HG02852 (cell line): Measurements from ENCODE around the gene RANBP1.
"Not testable (repeated sequence)": the region's sequence is repeated elsewhere in the genome, so short reads cannot be mapped to it uniquely, and the experiment has no call there.

ENCODE experiments used
- ATAC-seq: cut with Tn5 transposase; IDR thresholded peaks from one replicate; pipeline ENCODE4 v1.9.1; 2021; ENCODE audit warnings: mild to moderate bottlenecking, moderate library complexity; ENCODE audit not compliant: unreplicated experiment

Gene RANBP1

DNA sequence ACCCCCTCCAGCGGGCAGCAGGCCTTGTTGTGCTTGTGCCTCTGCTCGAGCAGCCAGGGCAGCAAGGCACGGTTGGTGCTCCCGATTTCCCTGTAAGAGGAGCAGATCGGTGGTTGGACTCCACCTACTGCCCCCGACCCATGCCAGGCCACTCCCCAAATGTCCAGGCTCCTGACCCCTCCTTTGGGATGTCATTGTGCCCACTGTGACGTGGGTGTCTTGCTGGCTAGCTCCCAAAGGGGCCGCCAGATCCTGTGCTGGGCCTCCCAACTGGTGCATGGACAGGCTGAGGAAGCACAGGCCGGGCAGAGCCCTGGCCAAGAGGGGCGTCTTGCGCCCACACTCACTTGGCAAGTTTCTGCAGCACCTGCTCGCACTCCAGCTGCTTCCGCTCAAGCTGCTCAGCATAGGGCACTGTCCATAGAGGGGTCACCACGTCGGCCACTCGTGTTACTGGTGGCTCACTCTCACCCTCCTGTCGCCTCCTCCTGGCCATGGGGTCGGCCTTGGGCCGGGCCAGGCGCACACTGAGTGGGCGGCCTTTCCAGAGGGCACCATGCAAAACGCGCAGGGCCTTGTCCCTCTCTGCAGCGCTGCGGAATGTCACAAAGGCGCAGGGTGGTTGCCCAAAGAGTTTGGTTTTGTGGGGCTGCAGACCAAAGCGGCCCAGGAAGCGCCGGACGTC lies at the start of gene RANBP1:
RANBP1 (plus strand) TSS at position 414 of the 685 bp plus-strand sequence; CDS start at position 495, 81 bp downstream.
- ATAC-seq = no peak

GRCh38 chr22:20066617-20067383 lies 49.1 kb upstream of the RANBP1 start:
- no peak for ATAC-seq

- ATAC-seq = not testable (repeated sequence)
Measured at GRCh38 chr22:20067384-20067682, 48.6 kb upstream of the RANBP1 start.

DNA sequence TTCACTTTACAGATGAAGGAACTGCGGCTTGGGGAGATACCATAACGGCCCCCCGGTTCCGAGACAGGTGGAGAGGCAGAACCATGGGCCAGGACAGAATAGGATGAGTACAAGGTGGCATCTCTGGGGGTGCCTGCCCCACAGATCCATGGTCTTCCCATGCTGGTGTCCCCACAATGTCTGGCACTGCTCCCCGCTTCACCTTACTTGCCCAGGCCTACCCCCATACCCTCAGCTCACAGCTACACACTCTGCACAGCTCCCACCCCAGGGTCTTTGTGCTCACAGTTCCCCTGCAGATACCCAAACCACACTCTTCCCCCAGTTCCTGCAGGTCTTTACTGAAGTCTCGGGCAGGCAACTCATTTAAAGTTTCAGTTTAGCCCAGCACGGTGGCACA lies 47.3 kb upstream of the RANBP1 start:
- no peak for ATAC-seq

DNA sequence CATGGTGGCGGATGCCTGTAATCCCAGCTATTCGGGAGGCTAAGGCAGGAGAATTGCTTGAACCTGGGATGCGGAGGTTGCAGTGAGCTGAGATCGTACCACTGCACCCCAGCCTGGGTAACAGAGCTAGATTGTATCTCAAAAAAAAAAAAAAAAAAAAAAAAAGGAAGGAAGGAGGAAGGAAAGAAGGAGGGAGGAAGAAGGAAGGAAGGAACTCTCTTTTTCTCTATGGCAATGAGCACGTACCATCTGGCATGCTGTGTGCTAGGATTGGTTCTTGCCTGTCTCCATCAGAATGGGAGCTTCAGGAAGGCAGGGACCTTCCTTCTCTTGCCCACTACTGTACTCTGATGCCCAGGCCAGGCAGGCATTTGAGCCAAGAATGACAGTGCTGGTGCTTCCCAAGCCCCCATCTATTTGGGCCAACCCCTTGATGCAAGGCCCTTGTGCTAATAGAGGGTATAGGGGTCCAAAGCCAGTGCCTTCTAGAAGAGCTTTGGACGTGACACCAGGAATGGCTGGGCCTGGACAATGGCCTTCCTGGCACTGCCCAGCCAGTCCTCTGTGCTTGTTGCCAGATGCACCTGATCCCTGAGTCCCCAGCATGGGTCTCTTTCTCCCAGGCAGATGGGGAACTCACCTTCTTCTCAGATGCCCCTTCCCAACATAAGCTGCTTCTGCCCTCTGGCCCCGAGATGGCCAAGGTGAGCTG lies 46.4 kb upstream of the RANBP1 start:
- ATAC-seq = no peak

GRCh38 chr22:20071524-20071972 lies 44.4 kb upstream of the RANBP1 start:
- no peak for ATAC-seq

DNA sequence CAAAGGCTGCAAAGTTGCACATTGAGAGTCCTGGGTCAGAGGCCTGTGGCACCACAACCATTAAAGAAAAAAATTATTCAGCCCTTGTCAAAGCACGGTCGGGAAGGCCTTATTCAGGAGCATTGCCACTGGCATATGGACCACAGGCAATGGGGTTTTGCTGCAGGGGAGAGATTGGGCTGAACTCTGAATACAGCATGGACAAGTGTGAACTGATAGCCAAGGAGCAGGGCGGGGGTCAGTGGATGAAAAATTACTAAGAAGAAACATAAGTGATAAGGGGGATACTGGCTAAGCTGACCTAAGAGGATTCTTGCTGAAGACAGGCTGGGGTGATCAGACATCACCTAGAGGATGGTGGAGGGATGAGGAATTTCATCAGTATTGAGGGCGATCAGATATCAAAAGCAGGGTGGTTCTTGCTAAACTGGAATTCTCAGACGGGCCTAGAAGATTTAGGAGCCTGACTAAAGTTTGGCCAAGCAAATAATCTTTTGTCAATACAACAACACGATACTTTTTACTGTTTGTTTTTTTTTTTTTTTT lies 39.2 kb upstream of the RANBP1 start:
- no peak for ATAC-seq

- peak; percentile 81 for ATAC-seq
Measured at GRCh38 chr22:20079745-20080444, 36.0 kb upstream of the RANBP1 start, which contains the start of gene DGCR8. Gene DGCR8 (plus strand): TSS chr22:20080241. CDS start chr22:20085964, 5,723 bp downstream.

DNA sequence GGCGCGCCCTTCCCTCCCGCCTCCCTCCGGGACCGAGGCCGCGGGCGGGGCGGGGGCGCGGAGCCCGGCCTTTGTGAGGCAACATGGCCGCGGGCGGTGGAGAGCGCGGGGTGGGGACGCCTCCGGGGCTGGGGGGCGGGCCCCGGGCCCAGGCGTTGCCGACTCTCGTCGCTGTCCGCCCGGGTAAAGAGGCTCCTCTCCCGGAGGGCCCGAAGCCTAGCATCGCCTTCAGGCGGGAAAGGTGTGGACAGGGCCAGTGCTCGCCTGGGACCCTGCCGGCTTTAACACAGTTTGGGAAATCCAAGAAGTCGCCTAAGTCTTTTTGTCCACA lies 35.5 kb upstream of the RANBP1 start:
- ATAC-seq = peak; percentile 66

GRCh38 chr22:20080776-20081654 lies 34.9 kb upstream of the RANBP1 start:
- no peak for ATAC-seq

DNA sequence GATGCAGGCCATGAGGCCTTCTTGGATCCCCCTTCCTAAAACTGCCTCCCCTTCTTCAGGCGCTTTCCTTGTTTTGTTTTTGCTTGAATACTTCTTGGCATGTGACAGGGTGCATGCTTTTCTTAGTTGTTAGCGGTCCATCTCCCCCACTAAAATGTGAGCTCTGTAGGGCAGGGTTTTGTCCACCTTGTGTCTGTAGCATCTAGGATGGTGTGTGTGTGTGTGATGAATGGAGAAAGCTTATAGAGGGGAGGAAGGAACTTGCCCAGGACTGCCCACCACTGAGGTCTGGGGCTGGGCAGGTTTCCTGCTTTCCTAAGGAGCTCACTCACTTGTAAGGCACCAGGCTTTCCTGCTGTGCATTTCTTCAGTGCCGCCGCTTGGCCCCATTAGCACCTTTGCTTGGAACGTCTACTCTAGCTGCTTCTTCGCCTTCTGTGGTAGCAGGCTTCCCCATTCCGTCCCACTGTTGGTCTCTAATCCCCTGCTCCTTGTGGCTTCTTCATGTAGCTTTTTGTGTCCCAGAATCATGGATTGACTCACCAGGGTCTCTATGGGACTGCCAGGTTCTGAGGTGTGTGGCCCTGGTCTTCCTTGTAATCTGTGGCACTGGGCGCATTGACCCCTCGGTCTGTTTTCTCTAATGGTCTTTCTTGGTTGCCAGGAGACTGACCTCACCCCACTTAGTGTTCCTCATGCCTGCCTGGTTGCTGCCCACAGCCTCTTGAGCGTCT lies 32.6 kb upstream of the RANBP1 start:
- ATAC-seq = no peak

GRCh38 chr22:20083891-20084546 lies 31.9 kb upstream of the RANBP1 start:
- no peak for ATAC-seq

GRCh38 chr22:20084547-20085413 lies 31.1 kb upstream of the RANBP1 start:
- ATAC-seq = no peak

DNA sequence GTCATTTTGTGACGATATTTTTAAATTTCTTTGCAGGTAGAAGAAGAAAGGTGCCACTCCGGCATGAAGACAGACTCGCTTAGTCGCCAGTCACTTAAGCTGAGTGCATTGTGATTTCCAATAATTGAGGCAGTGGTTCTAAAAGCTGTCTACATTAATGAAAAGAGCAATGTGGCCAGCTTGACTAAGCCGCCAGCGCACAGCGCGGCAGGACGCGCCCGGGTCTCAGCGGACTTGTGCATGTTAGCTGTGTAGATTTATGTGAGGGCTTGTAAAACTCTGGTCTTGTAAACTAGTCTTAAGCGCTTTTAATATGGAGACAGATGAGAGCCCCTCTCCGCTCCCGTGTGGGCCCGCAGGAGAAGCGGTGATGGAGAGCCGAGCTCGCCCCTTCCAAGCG lies 30.3 kb upstream of the RANBP1 start:
- no peak for ATAC-seq

DNA sequence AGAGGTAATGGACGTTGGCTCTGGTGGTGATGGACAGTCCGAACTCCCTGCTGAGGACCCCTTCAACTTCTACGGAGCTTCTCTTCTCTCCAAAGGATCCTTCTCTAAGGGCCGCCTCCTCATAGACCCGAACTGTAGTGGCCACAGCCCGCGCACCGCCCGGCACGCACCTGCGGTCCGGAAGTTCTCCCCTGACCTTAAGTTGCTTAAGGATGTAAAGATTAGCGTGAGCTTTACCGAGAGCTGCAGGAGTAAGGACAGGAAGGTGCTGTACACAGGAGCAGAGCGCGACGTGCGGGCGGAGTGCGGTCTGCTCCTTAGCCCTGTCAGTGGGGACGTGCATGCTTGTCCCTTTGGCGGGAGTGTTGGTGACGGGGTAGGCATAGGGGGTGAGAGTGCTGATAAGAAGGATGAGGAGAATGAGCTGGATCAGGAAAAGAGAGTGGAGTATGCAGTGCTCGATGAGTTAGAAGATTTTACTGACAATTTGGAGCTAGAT lies 29.8 kb upstream of the RANBP1 start:
- no peak for ATAC-seq

GRCh38 chr22:20086763-20087162 lies 29.1 kb upstream of the RANBP1 start:
- no peak for ATAC-seq
